Measurements from ENCODE around the gene MID1IP1.

MID1IP1 gene

DNA sequence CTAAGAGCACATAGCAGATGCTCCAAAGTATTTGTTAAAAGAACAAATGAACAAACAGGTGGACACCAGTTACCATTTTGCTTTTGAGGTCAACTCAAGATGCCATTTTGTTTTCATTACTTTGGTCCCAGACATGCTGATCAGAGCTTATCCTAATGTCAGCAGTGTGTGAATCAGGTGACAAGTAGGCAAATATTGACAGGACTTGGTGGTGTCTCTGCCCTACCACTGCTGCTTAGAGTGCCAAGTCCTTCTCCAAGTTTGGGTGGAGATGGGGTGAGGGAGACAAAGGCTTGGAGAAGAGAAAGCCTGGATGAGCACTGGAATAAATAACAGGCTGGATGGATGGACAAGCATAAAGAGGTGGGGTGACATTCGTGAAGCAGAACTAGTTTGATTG is 38.7 kb downstream of the MID1IP1 start:
- TF ChIP-seq CTCF (IDR thresholded peaks at IDR 0.05; ENCODE audit: low read depth, low read length): no peak
- TF ChIP-seq MYC (IDR thresholded peaks at IDR 0.05; ENCODE audit: low read depth, low read length): no peak
- TF ChIP-seq, protein P1, sequence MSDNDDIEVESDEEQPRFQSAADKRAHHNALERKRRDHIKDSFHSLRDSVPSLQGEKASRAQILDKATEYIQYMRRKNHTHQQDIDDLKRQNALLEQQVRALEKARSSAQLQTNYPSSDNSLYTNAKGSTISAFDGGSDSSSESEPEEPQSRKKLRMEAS (IDR thresholded peaks at IDR 0.05; ENCODE audit: low read depth, low read length): no peak
- no peak for TF ChIP-seq POLR2A (IDR thresholded peaks at IDR 0.05; ENCODE audit: extremely low read depth, insufficient read length)
- no peak overlapping the region for H3K4me3 ChIP-seq (ENCODE audit: low read depth, low read length)
- no peak for DNase-seq (ENCODE audit: low read depth)

DNA sequence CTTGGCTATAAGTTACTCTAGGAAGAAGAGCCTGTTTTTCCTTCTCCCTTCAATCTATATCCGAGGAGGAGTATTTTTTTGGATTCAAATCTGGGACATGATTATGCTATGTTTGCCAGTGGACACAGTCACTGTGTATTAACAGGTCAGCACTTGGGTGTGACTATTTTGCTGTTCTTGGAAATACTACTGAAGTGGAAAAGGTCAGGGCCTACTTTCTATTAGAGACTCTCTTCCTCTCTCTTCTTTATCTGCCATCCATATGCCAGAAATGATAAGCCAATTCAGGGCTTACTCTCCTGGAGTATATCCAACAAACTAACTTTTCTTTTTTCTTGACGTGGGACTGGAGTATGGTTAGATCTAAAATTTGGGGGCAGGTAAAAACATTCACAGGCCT is 40.5 kb downstream of the MID1IP1 start:
- no peak overlapping the region for H3K4me3 ChIP-seq (ENCODE audit: low read depth, low read length)
- no peak for DNase-seq (ENCODE audit: low read depth)
- TF ChIP-seq CTCF (IDR thresholded peaks at IDR 0.05; ENCODE audit: low read depth, low read length) (no peak), POLR2A (IDR thresholded peaks at IDR 0.05; ENCODE audit: extremely low read depth, insufficient read length) (no peak), MYC (IDR thresholded peaks at IDR 0.05; ENCODE audit: low read depth, low read length) (no peak)
- TF ChIP-seq, protein P1 (IDR thresholded peaks at IDR 0.05; ENCODE audit: low read depth, low read length): no peak

DNA sequence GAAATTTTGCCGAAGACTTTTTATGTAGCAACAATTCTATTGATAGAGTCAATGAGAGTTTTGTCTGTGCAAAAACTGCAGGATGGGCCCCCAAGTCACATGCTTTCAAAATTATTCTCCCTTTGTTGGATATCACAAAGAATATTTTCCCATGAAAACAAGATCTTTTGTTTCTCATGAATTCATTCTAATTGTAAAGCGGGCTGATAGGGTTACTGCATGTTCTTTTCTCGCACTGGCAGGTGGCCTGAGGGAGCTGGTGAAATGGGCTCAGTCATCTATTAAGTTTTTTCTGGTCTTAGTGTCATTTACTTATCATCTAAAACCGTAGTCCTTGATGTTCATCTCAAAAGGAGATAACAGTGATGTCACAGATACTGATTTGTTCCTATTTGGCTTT is 44.2 kb downstream of the MID1IP1 start:
- TF ChIP-seq, protein P1 (IDR thresholded peaks at IDR 0.05; ENCODE audit: low read depth, low read length): no peak
- TF ChIP-seq POLR2A (IDR thresholded peaks at IDR 0.05; ENCODE audit: extremely low read depth, insufficient read length): no peak
- no peak for TF ChIP-seq MYC (IDR thresholded peaks at IDR 0.05; ENCODE audit: low read depth, low read length)
- no peak for TF ChIP-seq CTCF (IDR thresholded peaks at IDR 0.05; ENCODE audit: low read depth, low read length)
- H3K4me3 ChIP-seq (ENCODE audit: low read depth, low read length): no peak overlapping the region
- no peak for DNase-seq (ENCODE audit: low read depth)

DNA sequence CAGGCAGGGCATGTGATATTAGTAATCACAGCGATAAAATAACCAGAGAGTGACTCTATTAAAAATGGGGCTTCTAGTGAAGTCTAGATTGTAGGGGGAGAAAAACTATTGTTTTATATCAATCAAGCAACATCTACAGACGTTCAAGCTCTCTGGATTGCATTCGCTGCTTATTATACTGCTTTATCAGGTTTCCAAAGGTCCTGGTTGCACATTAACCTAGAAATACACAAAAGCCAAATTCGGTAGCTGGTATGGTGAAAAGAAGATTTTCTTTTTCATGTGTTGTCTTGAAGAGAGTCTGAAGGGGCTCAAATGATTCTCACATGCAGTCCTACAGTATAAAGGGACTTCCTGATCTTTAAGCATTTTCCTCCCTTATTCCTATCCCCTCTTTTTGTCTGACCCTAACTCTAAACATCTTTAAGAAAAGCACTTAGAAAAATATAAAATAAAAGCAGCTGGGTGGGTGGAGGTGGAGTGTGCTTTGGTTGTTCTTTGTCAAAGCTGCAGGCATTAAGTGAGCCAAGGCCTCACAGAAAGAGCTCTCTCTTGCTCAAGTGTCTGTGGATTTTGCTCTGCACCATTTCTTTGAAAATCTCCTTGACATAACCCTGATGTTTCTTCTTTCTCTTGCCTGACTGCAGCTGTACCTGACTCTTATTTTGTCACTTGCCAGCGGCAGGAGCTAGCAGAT is 46.1 kb downstream of the MID1IP1 start:
- no peak for DNase-seq (ENCODE audit: low read depth)
- TF ChIP-seq, protein P1 (IDR thresholded peaks at IDR 0.05; ENCODE audit: low read depth, low read length): no peak
- no peak for TF ChIP-seq CTCF (IDR thresholded peaks at IDR 0.05; ENCODE audit: low read depth, low read length)
- no peak for TF ChIP-seq MYC (IDR thresholded peaks at IDR 0.05; ENCODE audit: low read depth, low read length)
- no peak for TF ChIP-seq POLR2A (IDR thresholded peaks at IDR 0.05; ENCODE audit: extremely low read depth, insufficient read length)
- H3K4me3 ChIP-seq (ENCODE audit: low read depth, low read length): no peak overlapping the region

GRCh38 chrX:38847903-38848230 is 46.6 kb downstream of the MID1IP1 start:
- no peak for TF ChIP-seq CTCF (IDR thresholded peaks at IDR 0.05; ENCODE audit: low read depth, low read length)
- TF ChIP-seq, protein P1 (IDR thresholded peaks at IDR 0.05; ENCODE audit: low read depth, low read length): no peak
- TF ChIP-seq MYC (IDR thresholded peaks at IDR 0.05; ENCODE audit: low read depth, low read length): no peak
- TF ChIP-seq POLR2A (IDR thresholded peaks at IDR 0.05; ENCODE audit: extremely low read depth, insufficient read length): no peak
- no peak overlapping the region for H3K4me3 ChIP-seq (ENCODE audit: low read depth, low read length)
- DNase-seq (ENCODE audit: low read depth): no peak
